ENCODE data around the gene SLC9B2. TPM values are rescaled to one million over a fixed set of nuclear protein-coding genes. Genes with fewer than 3 reads are reported as not detected.

The SLC9B2 gene
- total RNA-seq, 1 experiment from 2014 or later: 2.0 TPM

GRCh38 chr4:103019308-103020124, 57.0 kb downstream of the SLC9B2 start, which contains the start of gene SLC9B1:
TSS of gene SLC9B1 (minus strand) at chr4:103019705. CDS start at chr4:102991711, 27,994 bp downstream.
- H3K36me3 ChIP-seq (ENCODE audit: low read depth): no peaks in the 10 kb centered on the region
- DNase-seq: peak; percentile 85 to 92
- H3K9me2 ChIP-seq (ENCODE audit: insufficient read depth): no peaks in the 10 kb centered on the region
- H3K4me1 ChIP-seq (replicated peaks; ENCODE audit: insufficient read depth): peaks cover 10% of the 10 kb centered on the region; the same call in 1 of the 2 replicates
- peak within 1 kb of the TSS; percentile 99 for H2AFZ ChIP-seq
- POLR2A ChIA-PET (ENCODE audit: unreplicated experiment): interaction anchor here (0.7 kb wide), 1 partner anchor 192 kb away, joined by 3 read pairs; the partner anchor contains the start of gene UBE2D3
- peak within 1 kb of the TSS; percentile 97 for H3K4me2 ChIP-seq
- H3K27me3 ChIP-seq (ENCODE audit: insufficient read depth, low read depth): no peaks in the 10 kb centered on the region
- H3K79me2 ChIP-seq (ENCODE audit: low read depth): no peaks in the 10 kb centered on the region
- no peak for TF ChIP-seq EZH2 (IDR thresholded peaks at IDR 0.05; ENCODE audit: low read depth)
- TF ChIP-seq CTCF (conservative IDR thresholded peaks at IDR 0.05): no peak
- intact Hi-C loops (cut with micrococcal nuclease; ENCODE audit: unreplicated experiment): loop anchor here (2.0 to 10.0 kb wide), 4 partner anchors 78 to 675 kb away; partner anchors contain the start of genes BDH2, NFKB1, SLC39A8 and UBE2D3
- CTCF ChIA-PET: interaction anchor here (0.6 kb wide), 1 partner anchor 192 kb away, joined by 3 read pairs; the partner anchor contains the start of gene UBE2D3
- no peaks in the 10 kb centered on the region for H3K9me3 ChIP-seq (ENCODE audit: insufficient read depth, low read depth)
- TSS peak; percentile 98 for BruUV-seq (replicated peaks)
- peak within 1 kb of the TSS; percentile 86 for H3K27ac ChIP-seq
- peak within 1 kb of the TSS; percentile 73 for H3K4me3 ChIP-seq
- H4K20me1 ChIP-seq (ENCODE audit: insufficient read depth): no peaks in the 10 kb centered on the region
- peaks cover 10% of the 10 kb centered on the region for H3F3A ChIP-seq (ENCODE audit: insufficient read depth, low read depth)

- H3K9me3 ChIP-seq (ENCODE audit: insufficient read depth, low read depth): no peaks in the 10 kb centered on the region
- H2AFZ ChIP-seq: peak overlapping the region; percentile 94
- intact Hi-C loops (cut with micrococcal nuclease; ENCODE audit: unreplicated experiment): loop anchor here (2.0 to 10.0 kb wide), 4 partner anchors 79 to 674 kb away; partner anchors contain the start of genes BDH2, NFKB1, SLC39A8 and UBE2D3
- TF ChIP-seq CTCF (conservative IDR thresholded peaks at IDR 0.05) (no peak), EZH2 (IDR thresholded peaks at IDR 0.05; ENCODE audit: low read depth) (no peak)
- peaks cover 10% of the 10 kb centered on the region for H3F3A ChIP-seq (ENCODE audit: insufficient read depth, low read depth)
- no peaks in the 10 kb centered on the region for H3K27me3 ChIP-seq (ENCODE audit: insufficient read depth, low read depth)
- CTCF ChIA-PET: no interaction called here
- DNase-seq: no peak
- H4K20me1 ChIP-seq (ENCODE audit: insufficient read depth): no peaks in the 10 kb centered on the region
- H3K36me3 ChIP-seq (ENCODE audit: low read depth): no peaks in the 10 kb centered on the region
- peak overlapping the region; percentile 86 for H3K27ac ChIP-seq
- POLR2A ChIA-PET (ENCODE audit: unreplicated experiment): interaction anchor here (0.7 kb wide), 1 partner anchor 191 kb away, joined by 3 read pairs; the partner anchor contains the start of gene UBE2D3
- TSS peak; percentile 90 for BruUV-seq (replicated peaks)
- peaks cover 10% of the 10 kb centered on the region; the same call in 1 of the 2 replicates for H3K4me1 ChIP-seq (replicated peaks; ENCODE audit: insufficient read depth)
- no peaks in the 10 kb centered on the region for H3K9me2 ChIP-seq (ENCODE audit: insufficient read depth)
- peak overlapping the region; percentile 73 for H3K4me3 ChIP-seq
- no peaks in the 10 kb centered on the region for H3K79me2 ChIP-seq (ENCODE audit: low read depth)
- peak overlapping the region; percentile 97 for H3K4me2 ChIP-seq
These were observed 57.9 kb downstream of the SLC9B2 start for GRCh38 chr4:103018391-103019307.

- Histone ChIP-seq H3K9me2 (ENCODE audit: insufficient read depth) (no peaks in the 10 kb centered on the region), H3K36me3 (ENCODE audit: low read depth) (no peaks in the 10 kb centered on the region), H3K79me2 (ENCODE audit: low read depth) (no peaks in the 10 kb centered on the region), H3K9me3 (ENCODE audit: insufficient read depth, low read depth) (no peaks in the 10 kb centered on the region), H3K27ac (no peak overlapping the region), H3F3A (ENCODE audit: insufficient read depth, low read depth) (no peaks in the 10 kb centered on the region), H4K20me1 (ENCODE audit: insufficient read depth) (no peaks in the 10 kb centered on the region), H3K4me1 (replicated peaks; ENCODE audit: insufficient read depth) (peaks cover 10% of the 10 kb centered on the region), H3K4me3 (no peak overlapping the region), H3K4me2 (no peak overlapping the region), H2AFZ (no peak overlapping the region), H3K27me3 (ENCODE audit: insufficient read depth, low read depth) (no peaks in the 10 kb centered on the region)
- POLR2A ChIA-PET (ENCODE audit: unreplicated experiment): no interaction called here
- intact Hi-C loops (cut with micrococcal nuclease; ENCODE audit: unreplicated experiment): loop anchor here (10.0 kb wide), 1 partner anchor 668 kb away; the partner anchor contains the start of gene SLC39A8
- TF ChIP-seq CTCF (conservative IDR thresholded peaks at IDR 0.05): no peak
- TF ChIP-seq EZH2 (IDR thresholded peaks at IDR 0.05; ENCODE audit: low read depth): no peak
- no TSS peak for BruUV-seq (replicated peaks)
- no peak for DNase-seq
- CTCF ChIA-PET: interaction anchor here (0.6 kb wide), 1 partner anchor 582 kb away, joined by 14 read pairs; no protein-coding TSS in a partner anchor
These were observed 64.0 kb downstream of the SLC9B2 start for GRCh38 chr4:103012551-103012950.

All from PC-9 (cell line).